ENCODE measurements around the gene ABCG8.

The ABCG8 gene

GRCh38 chr2:43841949-43842865, 3.4 kb downstream of the ABCG8 start:
- TF ChIP-seq BACH2 (CRISPR knock-in tag; IDR thresholded peaks at IDR 0.05; ENCODE audit: borderline replicate concordance) = no peak
- TF ChIP-seq OSR1 (CRISPR knock-in tag; IDR thresholded peaks at IDR 0.05) = no peak
- TF ChIP-seq PPARA (CRISPR knock-in tag; IDR thresholded peaks at IDR 0.05; ENCODE audit: borderline replicate concordance) = no peak
- TF ChIP-seq TSHZ2 (CRISPR knock-in tag; IDR thresholded peaks at IDR 0.05) = no peak
- no peak for TF ChIP-seq SNAI2 (CRISPR knock-in tag; IDR thresholded peaks at IDR 0.05)
- ATAC-seq = no peak

- no peak for TF ChIP-seq POU6F1 (CRISPR knock-in tag; IDR thresholded peaks at IDR 0.05; ENCODE audit: borderline replicate concordance, low read depth)
- no peak for TF ChIP-seq TSHZ2 (CRISPR knock-in tag; IDR thresholded peaks at IDR 0.05)
- no peak for TF ChIP-seq SNAI2 (CRISPR knock-in tag; IDR thresholded peaks at IDR 0.05)
- TF ChIP-seq OSR1 (CRISPR knock-in tag; IDR thresholded peaks at IDR 0.05) = no peak
- no peak for TF ChIP-seq ZFP3 (CRISPR knock-in tag; IDR thresholded peaks at IDR 0.05)
- ATAC-seq = no peak
These were observed 4.1 kb downstream of the ABCG8 start for GRCh38 chr2:43842866-43843226.

GRCh38 chr2:43845181-43845580, 6.4 kb downstream of the ABCG8 start:
- ATAC-seq = no peak
- no peak for TF ChIP-seq ZNF70 (CRISPR knock-in tag; IDR thresholded peaks at IDR 0.05)
- TF ChIP-seq OSR1 (CRISPR knock-in tag; IDR thresholded peaks at IDR 0.05) = no peak
- no peak for TF ChIP-seq ARNTL (CRISPR knock-in tag; IDR thresholded peaks at IDR 0.05; ENCODE audit: borderline replicate concordance, low read depth)
- no peak for TF ChIP-seq ZFP30 (CRISPR knock-in tag; IDR thresholded peaks at IDR 0.05)
- TF ChIP-seq ESRRG (CRISPR knock-in tag; IDR thresholded peaks at IDR 0.05) = no peak
- no peak for TF ChIP-seq PPARA (CRISPR knock-in tag; IDR thresholded peaks at IDR 0.05; ENCODE audit: borderline replicate concordance)
- no peak for TF ChIP-seq ZNF565 (CRISPR knock-in tag; conservative IDR thresholded peaks at IDR 0.05; ENCODE audit: low read depth)
- no peak for TF ChIP-seq SNAI2 (CRISPR knock-in tag; IDR thresholded peaks at IDR 0.05)
- TF ChIP-seq TOX (CRISPR knock-in tag; IDR thresholded peaks at IDR 0.05; ENCODE audit: borderline replicate concordance) = no peak
- no peak for TF ChIP-seq ZC3H10 (CRISPR knock-in tag; IDR thresholded peaks at IDR 0.05)
- TF ChIP-seq GLIS3 (CRISPR knock-in tag; IDR thresholded peaks at IDR 0.05) = no peak
- TF ChIP-seq BACH2 (CRISPR knock-in tag; IDR thresholded peaks at IDR 0.05; ENCODE audit: borderline replicate concordance) = no peak
- TF ChIP-seq CSRNP3 (CRISPR knock-in tag; IDR thresholded peaks at IDR 0.05) = no peak
- no peak for TF ChIP-seq TCF4 (CRISPR knock-in tag; IDR thresholded peaks at IDR 0.05; ENCODE audit: borderline replicate concordance)
- no peak for TF ChIP-seq CREB5 (CRISPR knock-in tag; IDR thresholded peaks at IDR 0.05; ENCODE audit: low read depth)
- no peak for TF ChIP-seq ISL1 (CRISPR knock-in tag; IDR thresholded peaks at IDR 0.05)
- TF ChIP-seq CSDC2 (CRISPR knock-in tag; IDR thresholded peaks at IDR 0.05) = no peak
- no peak for TF ChIP-seq TSHZ2 (CRISPR knock-in tag; IDR thresholded peaks at IDR 0.05)
- no peak for TF ChIP-seq POU6F1 (CRISPR knock-in tag; IDR thresholded peaks at IDR 0.05; ENCODE audit: borderline replicate concordance, low read depth)
